Measurements from ENCODE around the gene PITPNC1. TPM values are rescaled to one million over a fixed set of nuclear protein-coding genes. Genes with fewer than 3 reads are reported as not detected.

The PITPNC1 gene
- total RNA-seq, 1 experiment from 2014 or later, result 4.2 TPM

GRCh38 chr17:67633751-67634211 is 256.7 kb downstream of the PITPNC1 start:
- Histone ChIP-seq H3K9me3 (no peaks in the 10 kb centered on the region), H3K4me3 (ENCODE audit: low read depth, low read length) (no peak overlapping the region), H3K36me3 (ENCODE audit: control insufficient read depth, insufficient read depth, low read length) (no peaks in the 10 kb centered on the region), H3K4me1 (no peaks in the 10 kb centered on the region), H3K27me3 (replicated peaks; ENCODE audit: control insufficient read depth, insufficient read depth, low read length) (no peaks in the 10 kb centered on the region)
- Mint-ChIP-seq H3K27ac (ENCODE audit: unreplicated experiment) (no peak overlapping the region), H3K27me3 (ENCODE audit: insufficient read depth, unreplicated experiment) (no peaks in the 10 kb centered on the region), H3K4me3 (ENCODE audit: unreplicated experiment) (no peak overlapping the region), H3K36me3 (ENCODE audit: insufficient read depth, unreplicated experiment) (no peaks in the 10 kb centered on the region), H3K9me3 (ENCODE audit: unreplicated experiment) (no peaks in the 10 kb centered on the region), H3K4me1 (ENCODE audit: low read depth, unreplicated experiment) (no peaks in the 10 kb centered on the region)
- no TSS peak for BruUV-seq (replicated peaks)
- POLR2A ChIA-PET, result no interaction called here
- intact Hi-C loops (cut with micrococcal nuclease; ENCODE audit: unreplicated experiment), result no loop called here
- no peak for TF ChIP-seq CTCF (IDR thresholded peaks at IDR 0.05; ENCODE audit: insufficient read depth in 1 of 2, low read depth in 1 of 2, low read length in 1 of 2, severe bottlenecking in 1 of 2, unreplicated experiment in 1 of 2)
- DNase-seq, result no peak
- CTCF ChIA-PET, result no interaction called here

- POLR2A ChIA-PET, result no interaction called here
- Mint-ChIP-seq H3K4me3 (ENCODE audit: unreplicated experiment) (no peak overlapping the region), H3K27ac (ENCODE audit: unreplicated experiment) (no peak overlapping the region), H3K9me3 (ENCODE audit: unreplicated experiment) (no peaks in the 10 kb centered on the region), H3K4me1 (ENCODE audit: low read depth, unreplicated experiment) (no peaks in the 10 kb centered on the region), H3K36me3 (ENCODE audit: insufficient read depth, unreplicated experiment) (no peaks in the 10 kb centered on the region), H3K27me3 (ENCODE audit: insufficient read depth, unreplicated experiment) (no peaks in the 10 kb centered on the region)
- no peak for DNase-seq
- H3K9me3 ChIP-seq, result no peaks in the 10 kb centered on the region
- H3K4me3 ChIP-seq (ENCODE audit: low read depth, low read length), result no peak overlapping the region
- BruUV-seq (replicated peaks), result no TSS peak
- no peak for TF ChIP-seq CTCF (IDR thresholded peaks at IDR 0.05; ENCODE audit: insufficient read depth in 1 of 2, low read depth in 1 of 2, low read length in 1 of 2, severe bottlenecking in 1 of 2, unreplicated experiment in 1 of 2)
- H3K27me3 ChIP-seq (replicated peaks; ENCODE audit: control insufficient read depth, insufficient read depth, low read length), result no peaks in the 10 kb centered on the region
- intact Hi-C loops (cut with micrococcal nuclease; ENCODE audit: unreplicated experiment), result no loop called here
- H3K36me3 ChIP-seq (ENCODE audit: control insufficient read depth, insufficient read depth, low read length), result no peaks in the 10 kb centered on the region
- peaks cover 12% of the 10 kb centered on the region for H3K4me1 ChIP-seq
- CTCF ChIA-PET, result no interaction called here
Measured at GRCh38 chr17:67635681-67636080, 258.6 kb downstream of the PITPNC1 start.

GRCh38 chr17:67636312-67636711 is 259.2 kb downstream of the PITPNC1 start:
- no TSS peak for BruUV-seq (replicated peaks)
- H3K27me3 ChIP-seq (replicated peaks; ENCODE audit: control insufficient read depth, insufficient read depth, low read length), result no peaks in the 10 kb centered on the region
- CTCF ChIA-PET, result no interaction called here
- Mint-ChIP-seq H3K36me3 (ENCODE audit: insufficient read depth, unreplicated experiment) (no peaks in the 10 kb centered on the region), H3K4me3 (ENCODE audit: unreplicated experiment) (no peak overlapping the region), H3K4me1 (ENCODE audit: low read depth, unreplicated experiment) (no peaks in the 10 kb centered on the region), H3K27ac (ENCODE audit: unreplicated experiment) (no peak overlapping the region), H3K27me3 (ENCODE audit: insufficient read depth, unreplicated experiment) (no peaks in the 10 kb centered on the region), H3K9me3 (ENCODE audit: unreplicated experiment) (no peaks in the 10 kb centered on the region)
- TF ChIP-seq CTCF (IDR thresholded peaks at IDR 0.05; ENCODE audit: insufficient read depth in 1 of 2, low read depth in 1 of 2, low read length in 1 of 2, severe bottlenecking in 1 of 2, unreplicated experiment in 1 of 2), result no peak
- intact Hi-C loops (cut with micrococcal nuclease; ENCODE audit: unreplicated experiment), result no loop called here
- no peak for DNase-seq
- no peak overlapping the region for H3K4me3 ChIP-seq (ENCODE audit: low read depth, low read length)
- no peaks in the 10 kb centered on the region for H3K9me3 ChIP-seq
- H3K4me1 ChIP-seq, result peaks cover 12% of the 10 kb centered on the region
- POLR2A ChIA-PET, result no interaction called here
- no peaks in the 10 kb centered on the region for H3K36me3 ChIP-seq (ENCODE audit: control insufficient read depth, insufficient read depth, low read length)
